Type B pancreatic cell (in vitro differentiated cells): ENCODE measurements around the gene PIEZO2. TPM values are rescaled to one million over a fixed set of nuclear protein-coding genes. Genes with fewer than 3 reads are reported as not detected.

Source experiments
- DNase-seq: peaks from one replicate; pipeline ENCODE4 v3.0.0; 2021; ENCODE audit warnings: mixed read lengths; ENCODE audit not compliant: unreplicated experiment; ENCODE audit errors: extremely low spot score
- H3K27ac Mint-ChIP-seq: 2 replicates; pipeline ENCODE4 v1.8.0; 2021; ENCODE audit warnings: mild to moderate bottlenecking, mixed read lengths
- H3K27me3 Mint-ChIP-seq: 2 replicates; pipeline ENCODE4 v1.8.0; 2021; ENCODE audit warnings: mixed read lengths
- H3K36me3 Mint-ChIP-seq: 2 replicates; pipeline ENCODE4 v1.8.0; 2021; ENCODE audit warnings: mixed read lengths
- H3K4me1 Mint-ChIP-seq: one replicate; pipeline ENCODE4 v1.8.0; 2021; ENCODE audit warnings: mixed read lengths; ENCODE audit not compliant: unreplicated experiment
- H3K4me3 Mint-ChIP-seq: 2 replicates; pipeline ENCODE4 v1.8.0; 2021; ENCODE audit warnings: mild to moderate bottlenecking, mixed read lengths
- H3K9me3 Mint-ChIP-seq: 2 replicates; pipeline ENCODE4 v1.8.0; 2021; ENCODE audit warnings: mixed read lengths
- CTCF ChIP-seq: fragments of 200-600 bp; sonication (generic); conservative IDR thresholded peaks from 2 replicates; pipeline ENCODE4 v1.5.0; 2021; ENCODE audit warnings: antibody characterized with exemption, mild to moderate bottlenecking
- total RNA-seq: library from RNA; stranded (reverse); gene quantifications from 2 replicates; pipeline ENCODE4 v1.2.1, GENCODE V29; 2021; ENCODE audit warnings: low replicate concordance

PIEZO2 gene
- total RNA-seq, 1 donor from 2014 or later, result 38.8 TPM

GRCh38 chr18:10754128-10754527 lies 395.2 kb downstream of the PIEZO2 start:
- Mint-ChIP-seq H3K36me3 (peaks cover 5% of the 10 kb centered on the region), H3K27ac (no peak overlapping the region), H3K27me3 (no peaks in the 10 kb centered on the region), H3K4me3 (no peak overlapping the region), H3K4me1 (no peaks in the 10 kb centered on the region), H3K9me3 (no peaks in the 10 kb centered on the region)
- TF ChIP-seq CTCF, result no peak
- DNase-seq, result no peak

GRCh38 chr18:10752382-10752781 lies 397.0 kb downstream of the PIEZO2 start:
- no peak for TF ChIP-seq CTCF
- no peaks in the 10 kb centered on the region for H3K4me1 Mint-ChIP-seq
- DNase-seq, result no peak
- H3K27me3 Mint-ChIP-seq, result no peaks in the 10 kb centered on the region
- H3K4me3 Mint-ChIP-seq, result no peak overlapping the region
- H3K9me3 Mint-ChIP-seq, result no peaks in the 10 kb centered on the region
- H3K36me3 Mint-ChIP-seq, result peaks cover 5% of the 10 kb centered on the region
- no peak overlapping the region for H3K27ac Mint-ChIP-seq

- no peaks in the 10 kb centered on the region for H3K27me3 Mint-ChIP-seq
- no peaks in the 10 kb centered on the region for H3K9me3 Mint-ChIP-seq
- no peak for TF ChIP-seq CTCF
- no peaks in the 10 kb centered on the region for H3K4me1 Mint-ChIP-seq
- DNase-seq, result no peak
- no peak overlapping the region for H3K27ac Mint-ChIP-seq
- peaks cover 9% of the 10 kb centered on the region for H3K36me3 Mint-ChIP-seq
- H3K4me3 Mint-ChIP-seq, result no peak overlapping the region
Observed at GRCh38 chr18:10751653-10752052, 397.7 kb downstream of the PIEZO2 start.

GRCh38 chr18:10750191-10751035 lies 399.0 kb downstream of the PIEZO2 start:
- no peak for TF ChIP-seq CTCF
- H3K9me3 Mint-ChIP-seq, result no peaks in the 10 kb centered on the region
- no peak overlapping the region for H3K4me3 Mint-ChIP-seq

GRCh38 chr18:10748641-10749040 lies 400.7 kb downstream of the PIEZO2 start:
- H3K4me3 Mint-ChIP-seq, result no peak overlapping the region
- no peak overlapping the region for H3K27ac Mint-ChIP-seq
- peaks cover 13% of the 10 kb centered on the region for H3K36me3 Mint-ChIP-seq
- H3K9me3 Mint-ChIP-seq, result no peaks in the 10 kb centered on the region
- TF ChIP-seq CTCF, result no peak
- no peaks in the 10 kb centered on the region for H3K4me1 Mint-ChIP-seq
- no peak for DNase-seq
- no peaks in the 10 kb centered on the region for H3K27me3 Mint-ChIP-seq

More at GRCh38 chr18:10750191-10751035, 399.0 kb downstream of the PIEZO2 start:
- H3K4me1 Mint-ChIP-seq, result no peaks in the 10 kb centered on the region
- no peaks in the 10 kb centered on the region for H3K27me3 Mint-ChIP-seq
- peaks cover 9% of the 10 kb centered on the region for H3K36me3 Mint-ChIP-seq
- DNase-seq, result no peak
- no peak overlapping the region for H3K27ac Mint-ChIP-seq
